GM18951 (cell line): ENCODE data around the gene COQ8A.

Experiments used
- POLR2A ChIP-seq: IDR thresholded peaks from 4 replicates; pipeline ENCODE4 v1.6.1; 2011; ENCODE audit warnings: mild to moderate bottlenecking; ENCODE audit not compliant: insufficient read length, insufficient read depth; ENCODE audit errors: extremely low read depth
- in situ Hi-C: fragments of 300-500 bp; cut with MboI; formaldehyde crosslinking; loops from one replicate; pipeline ENCODE4 v1.12.0; 2022; ENCODE audit warnings: low sequenced_read_pairs, mixed read lengths, inconsistent platforms; ENCODE audit not compliant: unreplicated experiment

The COQ8A gene

DNA sequence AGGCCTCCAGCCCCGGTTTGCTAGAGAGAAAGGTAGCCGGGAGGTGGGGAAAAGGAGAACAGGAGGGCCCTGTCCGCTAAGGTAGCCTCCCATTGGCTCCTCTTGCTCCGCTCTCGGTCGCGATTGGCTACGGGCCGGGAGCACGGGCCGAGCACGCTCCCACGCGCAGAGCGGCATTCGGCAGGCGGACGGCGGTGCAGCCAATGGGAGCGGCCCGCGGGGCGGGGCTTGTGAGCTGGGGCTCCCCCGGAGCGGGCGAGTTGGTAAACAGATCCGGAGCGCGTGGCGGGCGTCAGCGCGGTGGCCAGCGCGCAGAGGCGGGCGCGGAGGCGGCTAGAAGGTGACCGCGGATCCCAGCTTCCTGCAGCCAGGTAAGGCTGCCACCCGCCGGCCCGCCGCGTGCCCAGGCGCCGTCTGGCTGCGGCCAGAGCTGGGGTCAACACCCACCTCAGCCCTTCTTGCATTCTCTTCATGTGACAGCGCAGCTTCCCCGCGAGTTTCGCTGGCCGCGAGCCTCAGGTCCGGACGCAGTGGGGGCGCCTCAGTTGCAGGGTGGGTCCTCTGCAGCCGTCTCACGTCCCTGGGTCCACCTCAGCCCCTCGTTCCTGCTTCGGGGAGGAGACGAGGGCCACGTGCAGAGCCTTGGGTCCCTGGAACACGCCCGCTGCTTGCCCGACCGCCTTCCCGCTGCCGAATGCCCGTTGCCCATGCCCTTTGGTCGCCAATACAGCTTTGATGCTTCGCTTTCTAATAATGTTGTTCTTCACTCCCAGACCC, at the start of gene COQ8A:
TSS of gene COQ8A (plus strand) at position 266 of the 777 bp plus-strand sequence. CDS start 21,092 bp downstream, outside the sequence.
- TF ChIP-seq POLR2A: no peak
- in situ Hi-C loops: no loop called here

DNA sequence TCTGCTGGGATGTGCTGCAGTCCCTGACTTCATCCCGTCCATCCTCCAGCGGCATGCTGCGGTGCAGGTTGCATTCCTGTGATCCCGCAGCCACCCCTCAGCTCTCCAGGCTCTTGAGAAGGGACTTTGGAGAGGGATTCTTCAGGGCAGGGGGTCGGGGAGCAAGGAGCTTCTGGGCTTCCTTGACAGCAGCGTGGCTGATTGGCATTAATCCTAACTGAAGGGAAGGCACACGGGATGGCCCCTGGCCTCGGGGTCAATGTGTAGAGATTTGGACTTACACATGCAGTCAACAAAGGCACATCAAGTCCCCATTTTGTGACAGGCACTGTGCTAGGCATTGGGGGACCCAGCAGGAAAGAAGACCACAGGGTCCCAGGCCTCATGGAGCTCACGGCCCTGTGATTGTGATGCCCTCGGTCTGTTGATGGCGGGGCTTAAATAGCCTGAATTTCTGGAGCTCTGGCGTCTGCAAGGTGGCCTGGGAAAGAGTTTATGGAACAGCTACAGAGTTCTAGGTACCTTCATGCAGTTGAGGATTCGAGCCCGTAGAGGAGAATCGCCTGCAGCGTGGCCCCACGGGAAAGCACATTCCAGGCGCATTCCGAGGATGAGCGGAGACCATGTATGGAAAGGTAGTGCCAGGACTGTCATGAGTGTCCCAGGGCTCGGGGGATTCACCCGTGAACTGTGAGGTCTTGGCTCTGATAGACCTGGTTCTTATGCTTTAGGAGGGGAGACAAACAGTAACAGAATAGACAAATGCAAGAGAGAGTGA, 49.6 kb upstream of the COQ8A start:
- in situ Hi-C loops: no loop called here
- no peak for TF ChIP-seq POLR2A

DNA sequence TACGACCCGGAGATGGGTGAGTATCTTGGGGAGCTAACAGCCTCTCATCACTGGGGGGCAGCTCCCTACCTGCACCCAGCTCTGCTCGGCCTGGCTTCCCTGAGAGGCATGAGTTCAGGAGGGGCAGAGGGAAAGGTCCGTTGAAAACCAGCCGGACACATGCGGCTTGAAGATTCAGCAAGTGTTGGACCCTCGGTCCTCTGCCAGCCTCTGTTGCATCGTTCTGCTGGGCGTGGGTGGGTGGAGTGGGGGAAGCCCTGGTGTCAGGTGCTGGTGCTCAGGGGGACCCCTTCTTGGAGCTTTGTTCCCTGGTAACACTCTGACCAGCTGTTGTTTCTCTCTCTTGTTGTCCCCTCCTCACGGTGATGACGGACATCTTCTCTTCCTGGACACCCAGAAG, 48.7 kb upstream of the COQ8A start:
- in situ Hi-C loops: no loop called here
- no peak for TF ChIP-seq POLR2A

DNA sequence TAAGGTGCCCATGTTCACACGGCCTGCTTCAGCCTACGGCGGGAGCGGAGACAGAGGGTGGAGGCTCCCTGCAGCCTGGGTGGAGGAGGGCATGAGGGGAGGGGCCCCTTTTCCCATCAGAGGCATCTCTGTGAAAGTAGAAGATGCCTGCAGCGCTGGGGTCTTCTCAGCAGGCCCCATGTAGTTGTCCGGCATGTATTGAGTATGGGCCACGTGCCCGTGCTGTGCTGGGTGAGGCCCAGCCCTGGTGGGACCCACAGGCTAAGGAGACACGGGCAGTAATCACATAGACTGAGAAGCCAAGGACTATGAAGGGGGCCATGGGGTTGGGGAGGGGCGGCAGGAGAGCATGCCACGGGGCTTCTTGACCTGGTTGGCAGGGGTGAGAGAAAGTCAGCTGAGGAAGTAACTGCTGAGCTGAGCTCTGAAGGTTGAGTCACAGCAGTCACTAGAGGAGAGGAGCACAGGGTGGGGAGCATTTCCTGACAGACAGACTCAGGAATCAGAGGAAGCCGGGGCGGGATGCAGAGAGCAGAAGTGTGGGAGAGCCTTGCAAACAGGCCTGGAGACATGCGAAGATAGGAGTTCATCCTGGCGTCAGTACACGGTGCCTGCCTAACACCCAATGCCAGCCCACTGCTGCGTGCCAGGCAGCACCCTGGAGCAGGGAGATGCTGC, 48.1 kb upstream of the COQ8A start:
- TF ChIP-seq POLR2A: no peak
- in situ Hi-C loops: no loop called here

DNA sequence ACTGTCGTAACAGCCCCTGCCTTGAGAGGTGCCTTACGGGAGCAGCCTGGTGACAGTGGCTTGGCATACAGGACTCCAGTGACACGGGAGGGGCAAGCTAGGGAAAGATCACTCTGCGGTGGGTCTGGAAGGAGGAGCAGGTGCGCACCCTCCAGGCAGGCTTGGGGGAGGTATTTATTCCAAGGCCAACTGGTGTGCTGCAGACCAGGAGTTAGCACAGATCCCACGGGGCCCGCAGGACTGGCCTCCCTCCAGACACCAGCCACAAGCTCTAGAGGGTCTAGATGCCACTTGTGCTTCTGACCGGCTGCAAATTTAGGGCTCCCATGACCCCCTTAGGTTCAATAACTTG, 47.6 kb upstream of the COQ8A start:
- no peak for TF ChIP-seq POLR2A
- in situ Hi-C loops: no loop called here

DNA sequence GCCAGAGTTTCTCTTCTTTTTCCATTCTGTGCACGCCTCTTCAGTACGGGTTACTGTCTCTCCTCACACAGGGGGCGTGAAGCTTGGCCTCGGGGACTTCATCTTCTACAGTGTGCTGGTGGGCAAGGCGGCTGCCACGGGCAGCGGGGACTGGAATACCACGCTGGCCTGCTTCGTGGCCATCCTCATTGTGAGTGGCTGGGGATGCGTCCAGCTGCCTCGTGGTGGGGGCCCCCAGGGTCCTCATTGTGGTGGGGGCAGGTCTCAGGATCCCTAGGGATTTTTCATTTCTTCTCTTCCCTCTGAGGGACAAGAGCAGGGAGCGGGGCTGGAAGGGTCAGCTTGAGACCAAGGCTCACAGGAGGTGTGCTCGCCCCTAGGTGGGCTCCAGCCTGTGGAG, 46.2 kb upstream of the COQ8A start:
- TF ChIP-seq POLR2A: no peak
- in situ Hi-C loops: no loop called here

DNA sequence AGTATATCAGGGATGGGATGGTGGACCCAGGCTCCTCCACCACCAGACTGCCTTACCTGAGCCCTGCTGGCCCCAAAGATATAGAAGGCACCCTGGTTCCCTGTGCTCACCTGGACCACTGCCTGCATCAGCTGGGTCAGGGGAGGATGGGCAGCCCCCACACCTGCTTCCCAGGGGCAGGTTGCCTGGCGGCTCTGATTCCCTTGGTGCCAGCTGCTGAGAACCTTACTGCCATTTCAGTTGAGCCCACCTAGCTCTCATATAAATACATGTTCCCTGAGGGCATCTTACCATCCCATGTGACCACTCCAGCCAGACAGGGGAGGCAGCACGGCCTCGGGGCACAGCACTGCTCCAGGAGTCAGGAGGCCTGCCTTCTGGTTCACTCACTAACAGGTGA, 45.3 kb upstream of the COQ8A start:
- TF ChIP-seq POLR2A: no peak
- in situ Hi-C loops: no loop called here

DNA sequence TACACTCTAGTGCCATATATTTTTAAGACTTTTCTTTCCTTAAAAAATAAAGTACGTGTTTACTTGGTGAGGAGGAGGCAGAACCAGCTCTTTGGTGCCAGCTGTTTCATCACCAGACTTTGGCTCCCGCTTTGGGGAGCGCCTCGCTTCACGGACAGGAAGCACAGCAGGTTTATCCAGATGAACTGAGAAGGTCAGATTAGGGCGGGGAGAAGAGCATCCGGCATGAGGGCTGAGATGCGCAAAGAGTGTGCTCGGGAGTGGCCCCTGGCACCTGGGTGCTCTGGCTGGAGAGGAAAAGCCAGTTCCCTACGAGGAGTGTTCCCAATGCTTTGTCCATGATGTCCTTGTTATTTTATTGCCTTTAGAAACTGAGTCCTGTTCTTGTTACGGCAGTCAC, 44.5 kb upstream of the COQ8A start:
- in situ Hi-C loops: no loop called here
- no peak for TF ChIP-seq POLR2A

DNA sequence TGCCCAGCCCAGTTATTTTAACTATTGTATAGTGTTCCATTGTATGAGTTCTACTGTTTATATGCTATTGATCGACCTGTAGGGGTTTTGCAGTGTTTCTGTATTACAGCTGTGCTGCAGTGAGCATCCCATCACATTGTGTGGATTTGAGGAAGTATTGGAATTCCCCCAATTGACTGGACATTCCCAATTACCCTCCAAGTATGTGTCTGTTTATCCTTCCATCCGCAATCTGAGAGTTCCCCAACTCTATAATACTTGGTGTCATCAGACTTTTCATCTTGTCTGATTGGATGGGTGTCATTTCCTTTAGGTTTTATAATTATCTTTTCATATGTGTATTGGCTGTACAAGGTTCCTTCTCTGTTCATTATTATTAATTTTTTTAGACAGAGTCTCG, 41.8 kb upstream of the COQ8A start:
- no peak for TF ChIP-seq POLR2A

DNA sequence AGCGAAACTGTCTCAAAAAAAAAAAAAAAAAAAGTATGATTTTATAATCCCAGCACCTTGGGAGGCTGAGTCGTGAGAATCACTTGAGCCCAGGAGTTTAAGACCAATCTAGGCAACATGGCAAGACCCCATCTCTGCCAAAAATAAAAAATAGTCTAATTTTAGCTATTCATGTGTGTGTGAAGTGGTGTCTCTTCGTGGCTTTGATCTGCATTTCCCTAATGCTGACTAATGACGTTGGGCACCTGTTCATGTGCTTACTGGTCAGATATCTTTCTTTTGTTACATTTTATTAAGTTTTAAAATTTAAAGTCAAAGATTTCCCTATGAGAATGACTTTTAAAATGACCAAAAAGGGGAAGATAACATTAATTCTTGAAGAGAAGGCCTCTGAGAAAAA, 38.7 kb upstream of the COQ8A start:
- TF ChIP-seq POLR2A: no peak
- in situ Hi-C loops: no loop called here

More for the DNA sequence above, 41.8 kb upstream of the COQ8A start:
- in situ Hi-C loops: no loop called here

DNA sequence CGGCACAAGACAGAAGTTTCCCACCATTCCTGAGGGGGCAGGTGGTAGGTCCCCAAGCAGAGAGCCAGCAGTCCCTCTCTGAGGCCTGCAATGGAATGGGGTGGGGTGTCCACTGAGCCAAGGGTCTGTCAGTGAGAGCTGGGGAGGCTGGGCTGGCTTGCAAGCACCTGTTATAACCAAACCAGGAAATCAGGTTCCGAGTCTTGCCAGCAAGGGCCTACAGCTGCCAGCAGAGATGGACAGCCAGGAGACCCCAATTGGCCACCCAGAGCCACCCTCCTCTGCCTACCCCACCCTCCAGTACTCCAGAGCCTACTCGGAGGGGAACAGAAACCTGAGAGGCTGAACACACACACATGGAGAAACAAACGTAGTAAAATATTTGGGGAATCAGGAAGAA, 37.5 kb upstream of the COQ8A start:
- TF ChIP-seq POLR2A: no peak
- in situ Hi-C loops: no loop called here

DNA sequence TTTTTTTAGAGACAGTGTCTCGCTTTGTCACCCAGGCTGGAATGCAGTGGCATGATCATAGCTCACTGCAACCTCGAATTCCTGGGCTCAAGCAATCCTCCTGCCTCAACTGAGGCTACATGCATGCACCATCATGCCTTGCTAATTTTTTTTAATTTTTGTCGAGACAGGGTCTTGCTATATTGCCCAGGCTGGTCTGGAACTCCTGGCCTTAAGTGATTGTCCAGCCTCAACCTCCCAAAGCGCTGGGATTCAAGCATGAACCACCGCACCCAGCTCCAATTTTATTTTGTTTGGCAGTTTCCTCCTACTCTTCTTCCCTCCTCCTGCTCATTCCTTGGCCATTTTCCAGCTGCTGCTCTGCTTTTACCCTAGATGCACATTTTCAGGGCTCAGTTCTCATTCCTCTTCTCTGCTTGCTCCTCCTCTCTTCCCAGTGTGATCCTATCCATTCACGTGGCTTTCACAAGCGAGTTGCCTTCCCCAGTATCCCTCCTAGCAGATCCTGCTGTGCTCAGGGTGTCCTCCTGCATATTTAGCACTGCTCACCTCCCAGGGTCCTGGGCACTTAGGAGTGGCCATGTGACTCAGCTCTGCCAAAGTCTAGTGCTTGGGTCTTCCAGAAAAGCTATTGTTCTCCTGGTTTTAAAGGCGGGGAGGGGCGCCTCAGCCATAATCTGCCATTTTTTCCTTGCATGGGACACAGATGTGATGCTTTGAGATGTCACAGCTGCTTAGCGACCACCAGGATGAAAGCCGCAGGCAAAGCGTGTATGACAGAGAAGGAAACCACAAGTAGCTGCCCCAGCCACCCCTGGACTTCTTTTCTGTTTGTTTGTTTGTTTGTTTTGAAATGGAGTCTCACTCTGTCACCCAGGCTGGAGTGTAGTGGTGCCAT, 36.0 kb upstream of the COQ8A start:
- TF ChIP-seq POLR2A: no peak
- in situ Hi-C loops: no loop called here

DNA sequence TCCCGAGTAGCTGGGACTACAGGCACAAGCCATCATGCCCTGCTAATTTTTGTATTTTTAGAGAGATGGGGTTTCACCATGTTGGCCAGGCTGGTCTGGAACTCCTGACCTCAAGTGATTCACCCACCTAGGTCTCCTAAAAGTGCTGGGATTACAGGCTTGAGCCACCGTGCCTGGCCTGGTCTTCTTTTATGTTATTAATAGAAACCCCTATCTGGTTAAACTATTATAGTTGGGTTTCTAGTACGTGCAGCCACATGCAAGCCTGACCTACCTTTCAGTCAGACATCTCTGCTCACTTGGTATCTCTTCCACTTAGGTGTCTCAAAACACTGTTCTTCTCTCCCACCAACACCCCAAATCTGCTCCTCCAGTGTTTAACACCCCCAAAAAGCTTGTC, 35.3 kb upstream of the COQ8A start:
- TF ChIP-seq POLR2A: no peak
- in situ Hi-C loops: no loop called here
